GM18870 (cell line): ENCODE measurements around the gene LAMA1.

ENCODE experiments used
- ATAC-seq: cut with Tn5 transposase; IDR thresholded peaks from one replicate; pipeline ENCODE4 v1.9.1; 2021; ENCODE audit warnings: moderate library complexity; ENCODE audit not compliant: unreplicated experiment

The LAMA1 gene

DNA sequence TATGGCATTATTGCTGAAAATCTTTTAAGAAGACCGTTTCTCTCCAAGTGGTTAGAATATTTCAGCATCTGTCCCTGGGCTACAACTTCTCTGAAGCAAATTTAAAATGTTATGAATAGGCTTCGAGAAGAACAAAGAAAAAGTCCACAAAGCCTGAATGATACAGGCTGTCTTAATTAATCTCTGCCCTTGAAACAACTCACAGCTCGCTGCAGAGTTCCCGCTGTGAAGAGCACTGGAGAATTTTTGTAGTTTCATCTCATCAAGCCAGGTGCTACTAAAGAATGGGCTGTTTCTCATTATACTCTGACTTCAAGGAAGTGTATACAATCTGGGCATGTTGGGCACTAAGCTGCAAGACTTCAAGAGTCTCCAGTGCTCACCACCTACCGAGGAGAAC, 67.6 kb downstream of the LAMA1 start:
- no peak for ATAC-seq

DNA sequence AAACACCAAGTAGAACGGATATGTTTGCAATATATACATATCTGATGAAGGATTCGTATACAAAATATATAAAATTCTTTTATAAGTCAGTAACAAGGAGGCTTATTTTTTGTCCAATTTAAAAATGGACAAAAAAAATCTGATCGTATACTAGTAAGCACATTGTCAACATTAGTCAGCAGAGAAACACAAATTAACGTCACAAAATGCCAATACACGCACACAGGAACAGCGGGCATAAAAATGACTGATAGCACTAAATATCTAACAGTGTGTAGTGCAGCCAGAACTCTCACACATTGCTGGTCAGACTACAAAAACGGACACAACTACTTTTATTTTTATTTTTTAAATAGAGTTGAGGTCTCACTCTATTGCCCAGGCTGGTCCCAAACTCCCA, 69.5 kb downstream of the LAMA1 start:
- ATAC-seq, result no peak

GRCh38 chr18:7047336-7047735, 70.3 kb downstream of the LAMA1 start:
- no peak for ATAC-seq

GRCh38 chr18:7038330-7038851, 79.2 kb downstream of the LAMA1 start:
- no peak for ATAC-seq

- ATAC-seq, result no peak
Measured at GRCh38 chr18:7037470-7037869, 80.1 kb downstream of the LAMA1 start.

DNA sequence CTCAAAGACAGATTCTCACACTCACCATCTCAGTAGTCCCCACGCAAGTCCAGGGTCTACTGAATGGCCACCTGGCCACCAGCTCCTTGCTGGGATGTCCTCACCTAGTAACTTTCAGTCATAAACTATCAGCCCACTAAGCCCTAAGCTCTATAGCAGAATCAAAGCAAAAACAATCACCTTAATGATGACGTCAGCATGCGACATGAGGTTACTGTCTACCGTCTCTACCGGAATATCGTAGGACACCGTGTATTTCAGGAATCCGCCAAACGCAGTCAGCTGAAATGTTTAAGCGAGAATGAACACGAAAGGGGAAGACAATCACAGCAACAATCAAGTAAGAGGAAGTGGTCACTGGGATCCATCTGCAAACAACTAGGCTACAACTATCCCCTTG, 81.8 kb downstream of the LAMA1 start:
- no peak for ATAC-seq

- no peak for ATAC-seq
Measured at GRCh38 chr18:7034924-7035323, 82.7 kb downstream of the LAMA1 start.

DNA sequence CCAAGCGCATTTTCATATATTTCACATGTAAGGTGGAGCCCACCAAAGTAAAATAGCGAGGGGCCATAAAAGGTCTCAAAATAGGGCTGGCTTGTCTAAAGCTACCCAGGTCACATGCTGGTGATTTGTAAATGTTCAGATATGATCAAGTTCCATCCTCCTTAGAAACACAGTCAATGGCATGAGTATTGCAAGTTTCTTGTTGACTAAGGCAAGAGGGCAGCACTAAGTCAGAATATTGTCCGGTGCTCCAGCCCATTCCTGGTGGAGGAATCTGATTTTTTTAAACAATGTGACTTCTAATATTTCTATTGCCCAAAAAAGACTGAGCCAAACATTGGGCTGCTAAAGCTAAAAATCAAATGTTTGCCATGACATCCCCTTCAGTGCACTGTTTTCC, 85.1 kb downstream of the LAMA1 start:
- ATAC-seq, result no peak

DNA sequence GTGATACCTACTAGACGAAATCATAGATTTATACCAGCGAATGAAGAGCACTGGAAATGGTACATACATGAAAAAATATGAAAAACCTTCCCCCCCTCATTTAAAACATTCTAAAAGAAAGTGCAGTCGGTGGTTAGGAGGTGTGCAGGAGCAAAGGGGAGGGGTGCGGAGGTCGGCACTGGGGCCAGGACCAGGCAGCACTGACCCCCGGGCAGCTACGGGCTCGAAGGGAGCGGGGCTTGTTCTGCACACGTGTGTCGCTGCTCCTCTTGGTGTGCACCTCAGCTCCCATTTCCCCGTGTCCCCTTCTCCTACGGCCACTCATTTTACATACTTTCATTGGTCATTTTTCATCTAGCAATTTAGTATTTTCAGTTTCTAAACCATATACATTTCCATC, 89.0 kb downstream of the LAMA1 start:
- no peak for ATAC-seq

DNA sequence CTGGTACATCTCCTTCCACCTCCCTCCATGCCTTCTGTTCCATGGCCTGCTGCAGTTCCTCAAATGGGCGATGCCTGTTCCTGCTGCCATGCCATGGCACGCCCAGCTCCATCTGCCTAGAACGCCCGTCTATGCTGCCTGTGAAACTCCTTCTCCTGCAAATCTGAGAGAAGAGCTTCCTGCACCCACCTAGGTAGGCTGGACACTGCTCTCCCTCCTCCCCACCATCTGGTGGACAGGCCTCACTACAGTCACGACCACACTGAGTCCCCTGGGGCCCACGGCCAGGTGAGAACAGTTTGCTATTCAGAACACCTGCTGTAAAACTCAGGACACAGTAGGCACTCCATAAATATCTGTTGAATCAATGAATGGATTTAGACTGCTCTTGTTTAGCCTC, 92.4 kb downstream of the LAMA1 start:
- no peak for ATAC-seq

- no peak for ATAC-seq
Measured at GRCh38 chr18:7023581-7023980, 94.0 kb downstream of the LAMA1 start.

DNA sequence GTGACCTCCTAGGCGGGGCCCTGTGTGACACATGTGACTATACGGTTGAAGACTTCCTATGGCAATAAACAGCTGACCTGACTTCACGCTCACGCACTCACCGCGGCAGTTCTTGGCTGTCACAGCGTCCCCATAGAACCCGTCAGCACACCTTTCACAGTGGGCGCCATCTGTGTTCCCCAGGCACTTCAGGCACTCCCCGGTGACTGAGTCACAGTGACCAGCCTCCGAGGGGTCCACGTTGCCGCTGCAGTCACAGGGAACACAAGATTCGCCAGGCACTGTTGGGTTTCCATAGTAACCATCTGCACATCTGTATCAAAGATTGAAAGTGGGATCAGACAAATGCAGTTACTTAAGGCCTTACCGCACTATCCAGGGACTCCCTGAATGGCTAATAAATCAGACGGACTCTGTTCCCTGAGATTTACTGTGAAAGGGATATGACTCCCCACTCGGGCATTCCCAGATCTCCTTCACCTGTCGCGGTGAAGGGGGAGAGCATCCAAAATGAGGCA, 94.5 kb downstream of the LAMA1 start:
- no peak for ATAC-seq

- no peak for ATAC-seq
Measured at GRCh38 chr18:7021994-7022840, 95.4 kb downstream of the LAMA1 start.

DNA sequence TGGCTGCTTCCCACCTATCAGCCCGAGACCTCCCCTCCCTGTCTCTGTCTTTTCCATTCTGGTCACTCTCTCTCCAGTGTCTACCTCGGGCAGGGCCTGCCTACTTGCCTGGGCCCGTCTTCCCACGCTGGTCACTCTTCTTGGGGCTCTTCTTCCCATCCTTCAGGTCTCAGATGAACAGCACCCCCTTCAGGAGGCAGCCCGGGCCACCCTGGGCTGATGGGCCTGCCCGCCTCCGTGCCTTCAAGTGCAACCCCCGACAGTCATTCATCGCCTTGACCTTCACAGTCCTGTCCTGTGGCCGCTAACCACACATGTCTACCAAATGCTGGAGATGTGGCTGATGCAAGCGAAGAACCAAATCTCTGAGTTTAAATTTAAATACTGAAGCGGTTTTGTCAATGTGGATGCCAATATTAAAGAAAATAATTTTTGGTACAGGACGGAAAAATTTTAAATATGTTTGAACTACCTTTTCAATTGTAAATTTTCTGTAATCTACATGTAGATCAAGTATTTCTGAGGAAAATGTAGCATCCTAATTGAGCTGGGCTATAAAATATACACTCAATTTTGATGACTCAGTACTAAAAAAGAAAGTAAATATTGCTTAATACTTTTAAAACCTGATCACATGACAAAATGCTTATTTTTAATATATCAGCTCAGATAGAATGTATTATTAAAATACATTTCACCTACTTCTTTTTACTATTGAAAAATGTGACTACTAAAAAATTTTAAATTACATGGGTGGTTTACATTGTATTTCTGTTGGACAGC, 96.4 kb downstream of the LAMA1 start:
- ATAC-seq, result no peak

GRCh38 chr18:7017013-7017412, 100.6 kb downstream of the LAMA1 start:
- no peak for ATAC-seq

- ATAC-seq, result no peak
Measured at GRCh38 chr18:7011142-7011541, 106.5 kb downstream of the LAMA1 start.

GRCh38 chr18:7004009-7004408, 113.6 kb downstream of the LAMA1 start:
- no peak for ATAC-seq

GRCh38 chr18:7002107-7002506, 115.5 kb downstream of the LAMA1 start:
- no peak for ATAC-seq

GRCh38 chr18:7000484-7001096, 117.0 kb downstream of the LAMA1 start:
- ATAC-seq, result no peak

- no peak for ATAC-seq
Measured at GRCh38 chr18:6997808-6998207, 119.8 kb downstream of the LAMA1 start.

DNA sequence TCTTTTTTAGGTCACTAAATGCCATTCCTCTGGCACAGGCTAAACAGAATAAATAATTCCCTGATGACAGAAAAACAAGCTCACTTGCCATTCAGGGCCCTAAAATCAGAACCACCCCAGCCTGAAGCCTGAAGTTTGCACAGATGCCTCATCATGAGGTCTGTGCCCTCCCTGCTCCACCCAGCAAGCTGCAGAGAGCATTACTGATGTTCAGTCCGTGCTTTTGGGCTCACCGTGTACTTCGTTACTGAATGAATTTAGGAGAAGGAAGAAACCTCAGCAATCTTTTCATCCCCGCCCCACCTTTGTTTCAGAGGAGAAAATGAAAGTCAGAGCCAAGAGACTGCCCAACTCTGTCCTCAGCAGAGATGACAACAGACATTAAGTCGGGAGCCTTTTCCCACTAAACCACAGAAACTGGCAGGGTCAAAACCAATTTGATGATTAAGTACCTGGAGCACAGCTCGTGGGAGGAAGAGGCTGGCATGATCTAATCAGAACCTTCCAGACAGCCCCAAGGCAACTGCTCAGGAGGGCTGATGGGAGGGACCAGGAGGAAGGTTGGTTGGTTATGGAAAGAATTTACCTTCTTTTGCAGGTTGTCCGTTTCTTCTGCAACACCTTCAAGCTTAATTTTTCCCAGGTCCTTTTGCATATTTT, 122.7 kb downstream of the LAMA1 start:
- no peak for ATAC-seq
